BJ (cell line): ENCODE measurements around the gene SHC4. TPM values are rescaled to one million over a fixed set of nuclear protein-coding genes. Genes with fewer than 3 reads are reported as not detected.
"Not testable (repeated sequence)": the region's sequence is repeated elsewhere in the genome, so short reads cannot be mapped to it uniquely, and the experiment has no call there.

Experiments used
- CTCF ChIA-PET: fragments of 350-600 bp; formaldehyde crosslinking; extraction: SDS; loops from one replicate; lab custom pipeline; 2021; ENCODE audit warnings: antibody characterized with exemption, inconsistent platforms; lab: Yijun Ruan, JAX
- POLR2A ChIA-PET: fragments of 300-600 bp; sonication (Branson Sonifier 250); formaldehyde crosslinking; extraction: SDS; loops from one replicate; lab custom pipeline; 2021; ENCODE audit warnings: antibody characterized with exemption; lab: Charles Lee
- DNase-seq: peaks from one replicate; pipeline ENCODE4 v3.0.0-alpha.2; 2011; ENCODE audit warnings: low read depth
- H3K27me3 ChIP-seq: 2 replicates; pipeline ENCODE4 v1.6.0; 2011; ENCODE audit warnings: low read length; ENCODE audit not compliant: control insufficient read depth, insufficient read depth
- H3K36me3 ChIP-seq: 2 replicates; pipeline ENCODE4 v1.5.1; 2011; ENCODE audit warnings: low read length; ENCODE audit not compliant: control insufficient read depth, insufficient read depth
- H3K4me3 ChIP-seq: 2 replicates; pipeline ENCODE4 v1.5.1; 2011; ENCODE audit warnings: low read depth, mild to moderate bottlenecking, control low read depth, low read length
- polyA plus RNA-seq: library from polyadenylated mRNA; depleted of rRNA; stranded (reverse); fragments of >200 nt; gene quantifications from 2 replicates; pipeline ENCODE4 v1.2.3, GENCODE V29; 2011
- TF ChIP-seq, protein P1 (sequence below): IDR thresholded peaks from 2 replicates; pipeline ENCODE4 v1.5.1; 2011; ENCODE audit warnings: low read depth, mild to moderate bottlenecking, control low read depth, inconsistent platforms, low read length, moderate library complexity; ENCODE audit not compliant: insufficient read depth

The SHC4 gene
- polyA plus RNA-seq, 1 experiment = 0.74 TPM

DNA sequence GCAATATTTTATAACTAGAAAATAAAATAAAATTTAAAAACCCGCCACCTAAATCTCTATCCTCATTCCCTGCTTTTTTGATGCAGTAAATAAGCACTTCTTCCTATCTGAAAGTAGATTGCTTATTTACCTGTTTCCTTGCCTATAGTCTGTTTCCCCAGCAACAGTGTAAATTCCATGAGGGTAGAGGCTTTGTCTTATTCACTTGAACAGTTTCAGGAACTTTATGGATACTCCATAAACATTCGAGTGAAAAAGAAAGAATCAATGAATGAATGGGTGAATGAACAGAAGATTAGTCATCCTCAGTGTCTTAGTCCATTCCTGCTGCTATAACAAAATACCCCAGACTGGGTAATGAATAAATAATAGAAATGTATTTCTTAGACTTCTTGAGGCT is 41.7 kb downstream of the SHC4 start:
- ChIA-PET CTCF (no interaction called here), POLR2A (no interaction called here)
- TF ChIP-seq, protein P1, sequence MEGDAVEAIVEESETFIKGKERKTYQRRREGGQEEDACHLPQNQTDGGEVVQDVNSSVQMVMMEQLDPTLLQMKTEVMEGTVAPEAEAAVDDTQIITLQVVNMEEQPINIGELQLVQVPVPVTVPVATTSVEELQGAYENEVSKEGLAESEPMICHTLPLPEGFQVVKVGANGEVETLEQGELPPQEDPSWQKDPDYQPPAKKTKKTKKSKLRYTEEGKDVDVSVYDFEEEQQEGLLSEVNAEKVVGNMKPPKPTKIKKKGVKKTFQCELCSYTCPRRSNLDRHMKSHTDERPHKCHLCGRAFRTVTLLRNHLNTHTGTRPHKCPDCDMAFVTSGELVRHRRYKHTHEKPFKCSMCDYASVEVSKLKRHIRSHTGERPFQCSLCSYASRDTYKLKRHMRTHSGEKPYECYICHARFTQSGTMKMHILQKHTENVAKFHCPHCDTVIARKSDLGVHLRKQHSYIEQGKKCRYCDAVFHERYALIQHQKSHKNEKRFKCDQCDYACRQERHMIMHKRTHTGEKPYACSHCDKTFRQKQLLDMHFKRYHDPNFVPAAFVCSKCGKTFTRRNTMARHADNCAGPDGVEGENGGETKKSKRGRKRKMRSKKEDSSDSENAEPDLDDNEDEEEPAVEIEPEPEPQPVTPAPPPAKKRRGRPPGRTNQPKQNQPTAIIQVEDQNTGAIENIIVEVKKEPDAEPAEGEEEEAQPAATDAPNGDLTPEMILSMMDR = no peak
- H3K4me3 ChIP-seq = no peak overlapping the region
- H3K36me3 ChIP-seq = no peaks in the 10 kb centered on the region
- H3K27me3 ChIP-seq = no peaks in the 10 kb centered on the region
- no peak for DNase-seq

DNA sequence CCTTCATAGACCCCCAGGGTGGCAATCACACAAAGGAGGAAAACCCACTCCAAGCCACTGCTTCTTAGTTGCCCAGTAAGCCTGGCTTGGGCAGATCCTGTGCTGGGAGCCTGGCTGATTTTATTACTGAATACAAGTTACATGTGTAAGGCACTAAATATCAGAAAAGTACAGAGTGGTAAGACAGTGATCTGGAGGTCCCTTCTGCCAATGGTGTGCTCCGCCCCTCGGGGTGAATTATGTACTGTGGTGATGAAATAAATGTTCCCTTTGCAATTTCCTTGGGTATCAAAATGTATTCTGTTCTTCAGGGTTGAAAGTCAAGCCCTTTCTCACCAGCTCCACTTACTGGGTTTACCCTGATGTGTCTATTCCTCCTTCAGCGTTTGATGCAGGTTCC is 47.0 kb downstream of the SHC4 start:
- CTCF ChIA-PET = interaction anchor here (1.1 kb wide), 1 partner anchor 27 kb away, joined by 3 read pairs; no protein-coding TSS in a partner anchor
- POLR2A ChIA-PET = no interaction called here
- DNase-seq = no peak
- H3K4me3 ChIP-seq = no peak overlapping the region
- no peaks in the 10 kb centered on the region for H3K27me3 ChIP-seq
- no peaks in the 10 kb centered on the region for H3K36me3 ChIP-seq
- TF ChIP-seq, protein P1 = no peak

DNA sequence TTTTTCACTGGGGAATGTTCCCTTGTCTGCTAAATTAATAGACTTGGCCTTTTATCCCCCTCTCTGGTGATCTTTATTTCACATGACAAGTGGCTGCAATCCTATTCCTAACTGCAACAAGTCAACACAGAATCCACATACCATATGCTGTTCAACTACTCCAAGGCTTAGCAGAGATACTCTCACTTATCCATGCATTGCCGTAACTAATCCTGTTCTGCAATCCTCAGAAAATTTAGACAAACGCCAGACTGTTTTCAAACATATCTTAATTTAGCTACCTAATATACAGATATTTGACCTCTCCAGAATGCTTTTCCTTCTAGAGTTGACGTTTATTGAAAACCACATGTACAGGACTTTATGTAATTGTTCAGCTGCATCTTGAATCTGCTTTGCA is 47.9 kb downstream of the SHC4 start:
- no peaks in the 10 kb centered on the region for H3K36me3 ChIP-seq
- no peak for DNase-seq
- ChIA-PET POLR2A (interaction anchor here (0.6 kb wide), 1 partner anchor 241 kb away, joined by 9 read pairs; no protein-coding TSS in a partner anchor), CTCF (interaction anchor here (0.5 to 1.6 kb wide), 3 partner anchors 9 to 27 kb away, joined by 3 to 5 read pairs (median 3); no protein-coding TSS in a partner anchor)
- H3K4me3 ChIP-seq = no peak overlapping the region
- H3K27me3 ChIP-seq = no peaks in the 10 kb centered on the region
- TF ChIP-seq, protein P1 = no peak

DNA sequence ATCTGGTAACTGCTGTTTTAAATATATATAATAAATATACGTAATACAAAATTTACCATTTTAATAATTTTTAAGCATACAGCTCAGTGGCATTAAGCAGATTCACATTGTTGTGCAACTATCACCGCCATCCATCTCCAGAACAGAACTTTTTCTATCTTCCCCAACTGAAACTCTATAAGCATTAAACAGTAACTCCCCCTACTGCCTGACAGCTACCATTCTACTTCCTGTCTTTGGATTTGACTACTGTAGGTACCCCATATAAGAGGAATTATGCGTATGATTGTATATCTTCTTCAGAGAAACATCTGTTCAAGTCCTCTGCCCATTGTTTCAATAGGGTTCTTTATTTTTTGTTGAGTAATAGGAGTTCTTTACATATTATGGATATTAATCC is 49.0 kb downstream of the SHC4 start:
- TF ChIP-seq, protein P1 = no peak
- ChIA-PET CTCF (interaction anchor here (1.6 kb wide), 1 partner anchor 10 kb away, joined by 5 read pairs; no protein-coding TSS in a partner anchor), POLR2A (interaction anchor here (0.6 kb wide), 1 partner anchor 300 kb away, joined by 3 read pairs; no protein-coding TSS in a partner anchor)
- DNase-seq = no peak
- Histone ChIP-seq H3K36me3 (no peaks in the 10 kb centered on the region), H3K4me3 (no peak overlapping the region), H3K27me3 (no peaks in the 10 kb centered on the region)

DNA sequence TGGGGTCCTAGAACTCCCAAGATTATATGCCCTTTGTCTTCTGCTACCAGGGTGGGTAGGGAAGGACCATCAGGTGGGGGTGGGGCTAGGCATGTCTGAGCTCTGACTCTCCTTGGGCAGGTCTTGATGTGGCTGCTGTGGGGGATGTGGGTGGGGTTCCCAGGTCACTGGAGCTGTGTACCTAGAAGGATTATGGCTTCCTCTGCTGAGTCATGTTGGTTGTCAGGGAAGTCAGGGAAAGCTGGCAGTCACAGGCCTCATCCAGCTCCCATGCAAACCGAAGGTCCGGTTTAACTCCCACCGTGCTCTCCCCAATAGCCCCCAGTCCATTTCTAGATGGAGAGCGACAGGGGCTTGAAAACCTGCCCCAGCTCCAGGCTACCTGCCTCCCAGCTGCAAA is 50.6 kb downstream of the SHC4 start:
- DNase-seq = no peak
- POLR2A ChIA-PET = no interaction called here
- CTCF ChIA-PET = interaction anchor here (0.7 kb wide), 1 partner anchor 11 kb away, joined by 3 read pairs; no protein-coding TSS in a partner anchor
- Histone ChIP-seq H3K4me3 (no peak overlapping the region), H3K36me3 (no peaks in the 10 kb centered on the region), H3K27me3 (no peaks in the 10 kb centered on the region)
- TF ChIP-seq, protein P1 = no peak

DNA sequence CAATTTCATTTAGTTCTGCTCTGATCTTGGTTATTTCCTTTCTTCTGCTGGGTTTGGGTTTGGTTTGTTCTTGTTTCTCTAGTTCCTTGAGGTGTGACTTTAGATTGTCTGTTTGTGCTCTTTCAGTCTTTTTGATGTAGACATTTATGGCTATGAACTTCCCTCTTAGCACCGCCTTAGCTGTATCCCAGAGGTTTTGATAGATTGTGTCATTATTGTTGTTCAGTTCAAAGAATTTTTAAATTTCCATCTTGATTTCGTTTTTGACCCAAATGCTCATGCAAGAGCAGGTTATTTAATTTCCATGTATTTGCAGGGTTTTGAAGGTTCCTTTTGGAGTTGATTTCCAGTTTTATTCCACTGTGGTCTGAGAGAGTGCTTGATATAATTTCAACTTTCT is 53.2 kb downstream of the SHC4 start:
- H3K4me3 ChIP-seq, DNase-seq, CTCF ChIA-PET, POLR2A ChIA-PET, H3K36me3 ChIP-seq, H3K27me3 ChIP-seq: not testable (repeated sequence)

DNA sequence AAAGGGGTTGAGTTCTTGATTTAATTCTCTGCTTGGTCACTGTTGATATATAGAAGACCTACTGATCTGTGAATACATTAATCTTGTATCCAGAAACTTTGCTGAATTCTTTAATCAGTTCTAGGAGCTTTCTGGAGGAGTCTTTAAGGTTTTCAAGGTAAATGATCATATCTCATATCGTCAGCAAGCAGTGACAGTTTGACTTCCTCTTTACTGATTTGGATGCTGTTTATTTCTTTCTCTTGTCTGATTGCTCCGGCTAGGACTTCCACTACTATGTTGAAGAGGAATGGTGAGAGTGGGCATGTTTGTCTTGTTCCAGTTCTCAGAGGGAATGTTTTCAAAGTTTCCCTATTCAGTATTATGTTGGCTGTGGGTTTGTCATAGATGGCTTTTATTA is 54.4 kb downstream of the SHC4 start:
- H3K36me3 ChIP-seq, POLR2A ChIA-PET, DNase-seq, CTCF ChIA-PET, H3K27me3 ChIP-seq, H3K4me3 ChIP-seq: not testable (repeated sequence)
